MG63 (cell line): Measurements from ENCODE around the gene ADGRA1. TPM values are rescaled to one million over a fixed set of nuclear protein-coding genes. Genes with fewer than 3 reads are reported as not detected.

Experiments used
- DNase-seq: peaks from one replicate; pipeline ENCODE4 v3.0.0-alpha.2; 2020
- H3K27me3 ChIP-seq: fragments of 250-450 bp; sonication (Bioruptor Pico); 2 replicates; pipeline ENCODE4 v1.5.1; 2020; ENCODE audit warnings: mild to moderate bottlenecking, moderate library complexity
- H3K36me3 ChIP-seq: fragments of 250-450 bp; sonication (Bioruptor Pico); 2 replicates; pipeline ENCODE4 v1.5.1; 2020; ENCODE audit warnings: mild to moderate bottlenecking, moderate library complexity
- H3K4me3 ChIP-seq: fragments of 250-450 bp; sonication (Bioruptor Pico); 2 replicates; pipeline ENCODE4 v1.5.1; 2020; ENCODE audit warnings: mild to moderate bottlenecking, moderate library complexity
- H3K9me3 ChIP-seq: fragments of 250-450 bp; sonication (Bioruptor Pico); 2 replicates; pipeline ENCODE4 v1.5.1; 2020; ENCODE audit warnings: mild to moderate bottlenecking, moderate library complexity
- total RNA-seq: library from RNA; depleted of rRNA; stranded (reverse); fragments of >200 nt; shearing (Covaris generic); gene quantifications from 2 replicates; pipeline ENCODE4 v1.2.3, GENCODE V29; 2014; ENCODE audit warnings: low replicate concordance; rRNA removed

ADGRA1 gene
- total RNA-seq, result not detected in 2 replicates

- H3K9me3 ChIP-seq, result no peaks in the 10 kb centered on the region
- no peaks in the 10 kb centered on the region for H3K36me3 ChIP-seq
- H3K27me3 ChIP-seq, result peaks cover 64% of the 10 kb centered on the region
- H3K4me3 ChIP-seq, result no peak within 1 kb of the TSS
- no peak for DNase-seq
Observed at GRCh38 chr10:133087679-133088178, at the start of gene ADGRA1. TSS of gene ADGRA1 (plus strand) at chr10:133087924. CDS start at chr10:133088910, 986 bp downstream.

- H3K9me3 ChIP-seq, result no peaks in the 10 kb centered on the region
- H3K27me3 ChIP-seq, result peaks cover 17% of the 10 kb centered on the region
Observed at GRCh38 chr10:133038036-133038823, 49.5 kb upstream of the ADGRA1 start.

GRCh38 chr10:133039107-133039802, 48.5 kb upstream of the ADGRA1 start:
- Histone ChIP-seq H3K9me3 (no peaks in the 10 kb centered on the region), H3K36me3 (no peaks in the 10 kb centered on the region), H3K4me3 (no peak overlapping the region), H3K27me3 (peaks cover 17% of the 10 kb centered on the region)
- DNase-seq, result no peak

More at GRCh38 chr10:133038036-133038823, 49.5 kb upstream of the ADGRA1 start:
- no peak for DNase-seq
- H3K36me3 ChIP-seq, result no peaks in the 10 kb centered on the region
- no peak overlapping the region for H3K4me3 ChIP-seq

GRCh38 chr10:133039803-133040165, 47.9 kb upstream of the ADGRA1 start:
- Histone ChIP-seq H3K36me3 (no peaks in the 10 kb centered on the region), H3K4me3 (no peak overlapping the region), H3K9me3 (no peaks in the 10 kb centered on the region), H3K27me3 (peaks cover 17% of the 10 kb centered on the region)
- DNase-seq, result no peak

GRCh38 chr10:133040198-133040597, 47.5 kb upstream of the ADGRA1 start:
- no peaks in the 10 kb centered on the region for H3K9me3 ChIP-seq
- DNase-seq, result no peak
- H3K4me3 ChIP-seq, result no peak overlapping the region
- no peaks in the 10 kb centered on the region for H3K36me3 ChIP-seq
- H3K27me3 ChIP-seq, result peaks cover 17% of the 10 kb centered on the region

- DNase-seq, result no peak
- Histone ChIP-seq H3K9me3 (no peaks in the 10 kb centered on the region), H3K27me3 (peaks cover 10% of the 10 kb centered on the region; the same call in 1 of the 2 replicates), H3K4me3 (no peak overlapping the region), H3K36me3 (no peaks in the 10 kb centered on the region)
Observed at GRCh38 chr10:133041101-133041500, 46.6 kb upstream of the ADGRA1 start.

GRCh38 chr10:133042061-133042460, 45.7 kb upstream of the ADGRA1 start:
- peaks cover 10% of the 10 kb centered on the region; the same call in 1 of the 2 replicates for H3K27me3 ChIP-seq

GRCh38 chr10:133042816-133043215, 44.9 kb upstream of the ADGRA1 start:
- peaks cover 10% of the 10 kb centered on the region; the same call in 1 of the 2 replicates for H3K27me3 ChIP-seq
- H3K36me3 ChIP-seq, result no peaks in the 10 kb centered on the region
- H3K9me3 ChIP-seq, result no peaks in the 10 kb centered on the region
- H3K4me3 ChIP-seq, result no peak overlapping the region
- no peak for DNase-seq

More at GRCh38 chr10:133042061-133042460, 45.7 kb upstream of the ADGRA1 start:
- Histone ChIP-seq H3K4me3 (no peak overlapping the region), H3K36me3 (no peaks in the 10 kb centered on the region), H3K9me3 (no peaks in the 10 kb centered on the region)
- DNase-seq, result no peak

- H3K4me3 ChIP-seq, result no peak overlapping the region
- no peaks in the 10 kb centered on the region for H3K36me3 ChIP-seq
- H3K9me3 ChIP-seq, result no peaks in the 10 kb centered on the region
- DNase-seq, result no peak
- H3K27me3 ChIP-seq, result peaks cover 8% of the 10 kb centered on the region; the same call in 1 of the 2 replicates
Observed at GRCh38 chr10:133043541-133044225, 44.0 kb upstream of the ADGRA1 start.

GRCh38 chr10:133044401-133044811, 43.3 kb upstream of the ADGRA1 start:
- H3K4me3 ChIP-seq, result no peak overlapping the region
- H3K36me3 ChIP-seq, result no peaks in the 10 kb centered on the region
- no peaks in the 10 kb centered on the region for H3K9me3 ChIP-seq
- H3K27me3 ChIP-seq, result peaks cover 3% of the 10 kb centered on the region; the same call in 1 of the 2 replicates
- no peak for DNase-seq

GRCh38 chr10:133045556-133046389, 42.0 kb upstream of the ADGRA1 start:
- H3K36me3 ChIP-seq, result no peaks in the 10 kb centered on the region
- H3K27me3 ChIP-seq, result no peaks in the 10 kb centered on the region; the same call in 1 of the 2 replicates
- no peak overlapping the region for H3K4me3 ChIP-seq
- H3K9me3 ChIP-seq, result no peaks in the 10 kb centered on the region
- no peak for DNase-seq

GRCh38 chr10:133046390-133046765, 41.3 kb upstream of the ADGRA1 start:
- Histone ChIP-seq H3K9me3 (no peaks in the 10 kb centered on the region), H3K36me3 (no peaks in the 10 kb centered on the region), H3K4me3 (no peak overlapping the region), H3K27me3 (no peaks in the 10 kb centered on the region; the same call in 1 of the 2 replicates)
- no peak for DNase-seq

- DNase-seq, result no peak
- Histone ChIP-seq H3K4me3 (no peak overlapping the region), H3K27me3 (no peaks in the 10 kb centered on the region; the same call in 1 of the 2 replicates), H3K9me3 (no peaks in the 10 kb centered on the region), H3K36me3 (no peaks in the 10 kb centered on the region)
Observed at GRCh38 chr10:133047526-133048123, 40.1 kb upstream of the ADGRA1 start.

- H3K27me3 ChIP-seq, result no peaks in the 10 kb centered on the region; the same call in 1 of the 2 replicates
- no peaks in the 10 kb centered on the region for H3K9me3 ChIP-seq
- H3K4me3 ChIP-seq, result no peak overlapping the region
- no peaks in the 10 kb centered on the region for H3K36me3 ChIP-seq
- DNase-seq, result no peak
Observed at GRCh38 chr10:133048266-133048665, 39.5 kb upstream of the ADGRA1 start.

GRCh38 chr10:133048926-133049325, 38.8 kb upstream of the ADGRA1 start:
- no peak overlapping the region for H3K4me3 ChIP-seq
- no peaks in the 10 kb centered on the region for H3K36me3 ChIP-seq
- DNase-seq, result no peak
- no peaks in the 10 kb centered on the region for H3K27me3 ChIP-seq
- H3K9me3 ChIP-seq, result no peaks in the 10 kb centered on the region

GRCh38 chr10:133049639-133050038, 38.1 kb upstream of the ADGRA1 start:
- no peak for DNase-seq
- H3K4me3 ChIP-seq, result no peak overlapping the region
- H3K9me3 ChIP-seq, result no peaks in the 10 kb centered on the region
- no peaks in the 10 kb centered on the region for H3K36me3 ChIP-seq
- no peaks in the 10 kb centered on the region for H3K27me3 ChIP-seq
